A549 (cell line): ENCODE measurements around the gene APOH.

ENCODE experiments used
- CHD2 ChIP-seq: fragments of 150-350 bp; IDR thresholded peaks from 2 replicates; pipeline ENCODE4 v1.6.1; 2014; ENCODE audit warnings: low read length; ENCODE audit not compliant: partially characterized antibody
- FOSL2 ChIP-seq, 2 experiments: fragments of 450-650 bp in 1 of 2; fragments of >200 bp in 1 of 2; sonication (Bioruptor Twin) in 1 of 2; formaldehyde crosslinking; IDR thresholded peaks; 2 replicates each; pipeline versions ENCODE4 v1.5.0 to v1.6.1; 2016 to 2020; ENCODE audit warnings: mild to moderate bottlenecking in 1 of 2, moderate library complexity in 1 of 2
- HOXA7 ChIP-seq: fragments of 250-450 bp; sonication (Bioruptor Pico); IDR thresholded peaks from 2 replicates; pipeline ENCODE4 v1.5.0; 2020; ENCODE audit warnings: mild to moderate bottlenecking, moderate library complexity
- PHF8 ChIP-seq: fragments of 200-600 bp; sonication (generic); IDR thresholded peaks from 2 replicates; pipeline ENCODE4 v1.6.1; 2016; ENCODE audit warnings: low read depth, mild to moderate bottlenecking, antibody characterized with exemption, moderate library complexity, borderline replicate concordance
- POLR2AphosphoS2 ChIP-seq: conservative IDR thresholded peaks from 2 replicates; pipeline ENCODE4 v1.6.1; 2012; ENCODE audit warnings: low read length, improper control_type of control experiment, inconsistent platforms
- RFX5 ChIP-seq: fragments of 450-650 bp; IDR thresholded peaks from 2 replicates; pipeline ENCODE4 v1.7.1; 2014; ENCODE audit warnings: antibody characterized with exemption, mild to moderate bottlenecking, moderate library complexity
- SMC3 ChIP-seq: fragments of >200 bp; sonication (Bioruptor Twin); formaldehyde crosslinking; IDR thresholded peaks from 3 replicates; pipeline ENCODE4 v1.6.1; 2018; ENCODE audit warnings: inconsistent platforms
- ZFP36 ChIP-seq: fragments of 450-650 bp; IDR thresholded peaks from 2 replicates; pipeline ENCODE4 v1.6.1; 2014; ENCODE audit warnings: borderline replicate concordance; ENCODE audit not compliant: partially characterized antibody
- TF ChIP-seq, protein P1 (sequence below): fragments of >200 bp; sonication (Bioruptor Twin); formaldehyde crosslinking; IDR thresholded peaks from 3 replicates; pipeline ENCODE4 v1.5.1; 2016
- TF ChIP-seq, protein P2 (sequence below): IDR thresholded peaks from 2 replicates; pipeline ENCODE4 v1.6.1; 2012
- TF ChIP-seq, protein P3 (sequence below): fragments of 450-650 bp; IDR thresholded peaks from 2 replicates; pipeline ENCODE4 v1.6.1; 2014; ENCODE audit warnings: antibody characterized with exemption
- TF ChIP-seq, protein P4 (sequence below): fragments of 200-600 bp; sonication (generic); IDR thresholded peaks from 2 replicates; pipeline ENCODE4 v1.6.1; 2016; ENCODE audit warnings: antibody characterized with exemption, mild to moderate bottlenecking, moderate library complexity

DNA sequence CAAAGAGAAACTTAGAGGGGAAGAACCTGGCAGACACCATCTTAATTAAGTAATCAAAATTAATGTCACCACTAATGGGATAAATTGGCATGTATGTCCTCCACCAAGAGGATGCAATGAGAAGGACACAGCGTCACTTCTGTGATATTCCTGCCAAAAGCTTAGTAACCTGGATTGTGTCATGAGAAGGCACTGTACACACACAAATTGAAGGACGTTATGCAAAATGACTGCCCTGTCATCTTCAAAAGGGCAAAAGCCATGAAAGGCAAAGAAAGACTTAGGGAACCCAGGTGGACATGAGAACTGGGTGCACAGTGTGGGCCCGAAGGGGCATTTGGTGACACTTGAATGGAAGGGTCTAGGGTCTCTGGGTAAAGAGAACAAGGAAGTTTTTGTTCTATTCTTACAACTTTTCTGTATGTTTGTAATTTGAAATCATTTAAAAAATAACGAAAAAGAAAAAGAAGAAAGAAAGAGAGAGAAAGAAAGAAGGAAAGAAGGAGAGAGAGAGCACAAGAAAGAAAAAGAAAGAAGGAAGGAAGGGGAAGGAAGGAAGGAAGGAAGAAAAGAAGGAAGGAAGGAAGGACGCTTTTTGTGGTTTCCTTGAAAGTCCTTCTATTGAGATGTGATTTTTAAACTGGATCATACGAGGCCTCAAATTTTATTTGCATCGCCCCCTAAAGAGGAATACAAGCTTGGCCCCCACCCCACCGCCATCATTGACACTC, 4.0 kb upstream of the APOH start:
- TF ChIP-seq, protein P1, sequence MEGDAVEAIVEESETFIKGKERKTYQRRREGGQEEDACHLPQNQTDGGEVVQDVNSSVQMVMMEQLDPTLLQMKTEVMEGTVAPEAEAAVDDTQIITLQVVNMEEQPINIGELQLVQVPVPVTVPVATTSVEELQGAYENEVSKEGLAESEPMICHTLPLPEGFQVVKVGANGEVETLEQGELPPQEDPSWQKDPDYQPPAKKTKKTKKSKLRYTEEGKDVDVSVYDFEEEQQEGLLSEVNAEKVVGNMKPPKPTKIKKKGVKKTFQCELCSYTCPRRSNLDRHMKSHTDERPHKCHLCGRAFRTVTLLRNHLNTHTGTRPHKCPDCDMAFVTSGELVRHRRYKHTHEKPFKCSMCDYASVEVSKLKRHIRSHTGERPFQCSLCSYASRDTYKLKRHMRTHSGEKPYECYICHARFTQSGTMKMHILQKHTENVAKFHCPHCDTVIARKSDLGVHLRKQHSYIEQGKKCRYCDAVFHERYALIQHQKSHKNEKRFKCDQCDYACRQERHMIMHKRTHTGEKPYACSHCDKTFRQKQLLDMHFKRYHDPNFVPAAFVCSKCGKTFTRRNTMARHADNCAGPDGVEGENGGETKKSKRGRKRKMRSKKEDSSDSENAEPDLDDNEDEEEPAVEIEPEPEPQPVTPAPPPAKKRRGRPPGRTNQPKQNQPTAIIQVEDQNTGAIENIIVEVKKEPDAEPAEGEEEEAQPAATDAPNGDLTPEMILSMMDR: no peak
- TF ChIP-seq, protein P2, sequence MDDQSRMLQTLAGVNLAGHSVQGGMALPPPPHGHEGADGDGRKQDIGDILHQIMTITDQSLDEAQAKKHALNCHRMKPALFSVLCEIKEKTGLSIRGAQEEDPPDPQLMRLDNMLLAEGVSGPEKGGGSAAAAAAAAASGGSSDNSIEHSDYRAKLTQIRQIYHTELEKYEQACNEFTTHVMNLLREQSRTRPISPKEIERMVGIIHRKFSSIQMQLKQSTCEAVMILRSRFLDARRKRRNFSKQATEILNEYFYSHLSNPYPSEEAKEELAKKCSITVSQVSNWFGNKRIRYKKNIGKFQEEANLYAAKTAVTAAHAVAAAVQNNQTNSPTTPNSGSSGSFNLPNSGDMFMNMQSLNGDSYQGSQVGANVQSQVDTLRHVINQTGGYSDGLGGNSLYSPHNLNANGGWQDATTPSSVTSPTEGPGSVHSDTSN: no peak
- TF ChIP-seq ZFP36 (no peak), PHF8 (no peak), HOXA7 (CRISPR knock-in tag) (no peak), SMC3 (no peak), CHD2 (no peak), POLR2AphosphoS2 (no peak), FOSL2 (IDR thresholded peaks at IDR 0.05) (no peak), FOSL2 (CRISPR knock-in tag; IDR thresholded peaks at IDR 0.05) (no peak), RFX5 (no peak)
- TF ChIP-seq, protein P3, sequence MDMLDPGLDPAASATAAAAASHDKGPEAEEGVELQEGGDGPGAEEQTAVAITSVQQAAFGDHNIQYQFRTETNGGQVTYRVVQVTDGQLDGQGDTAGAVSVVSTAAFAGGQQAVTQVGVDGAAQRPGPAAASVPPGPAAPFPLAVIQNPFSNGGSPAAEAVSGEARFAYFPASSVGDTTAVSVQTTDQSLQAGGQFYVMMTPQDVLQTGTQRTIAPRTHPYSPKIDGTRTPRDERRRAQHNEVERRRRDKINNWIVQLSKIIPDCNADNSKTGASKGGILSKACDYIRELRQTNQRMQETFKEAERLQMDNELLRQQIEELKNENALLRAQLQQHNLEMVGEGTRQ: no peak
- TF ChIP-seq, protein P4, sequence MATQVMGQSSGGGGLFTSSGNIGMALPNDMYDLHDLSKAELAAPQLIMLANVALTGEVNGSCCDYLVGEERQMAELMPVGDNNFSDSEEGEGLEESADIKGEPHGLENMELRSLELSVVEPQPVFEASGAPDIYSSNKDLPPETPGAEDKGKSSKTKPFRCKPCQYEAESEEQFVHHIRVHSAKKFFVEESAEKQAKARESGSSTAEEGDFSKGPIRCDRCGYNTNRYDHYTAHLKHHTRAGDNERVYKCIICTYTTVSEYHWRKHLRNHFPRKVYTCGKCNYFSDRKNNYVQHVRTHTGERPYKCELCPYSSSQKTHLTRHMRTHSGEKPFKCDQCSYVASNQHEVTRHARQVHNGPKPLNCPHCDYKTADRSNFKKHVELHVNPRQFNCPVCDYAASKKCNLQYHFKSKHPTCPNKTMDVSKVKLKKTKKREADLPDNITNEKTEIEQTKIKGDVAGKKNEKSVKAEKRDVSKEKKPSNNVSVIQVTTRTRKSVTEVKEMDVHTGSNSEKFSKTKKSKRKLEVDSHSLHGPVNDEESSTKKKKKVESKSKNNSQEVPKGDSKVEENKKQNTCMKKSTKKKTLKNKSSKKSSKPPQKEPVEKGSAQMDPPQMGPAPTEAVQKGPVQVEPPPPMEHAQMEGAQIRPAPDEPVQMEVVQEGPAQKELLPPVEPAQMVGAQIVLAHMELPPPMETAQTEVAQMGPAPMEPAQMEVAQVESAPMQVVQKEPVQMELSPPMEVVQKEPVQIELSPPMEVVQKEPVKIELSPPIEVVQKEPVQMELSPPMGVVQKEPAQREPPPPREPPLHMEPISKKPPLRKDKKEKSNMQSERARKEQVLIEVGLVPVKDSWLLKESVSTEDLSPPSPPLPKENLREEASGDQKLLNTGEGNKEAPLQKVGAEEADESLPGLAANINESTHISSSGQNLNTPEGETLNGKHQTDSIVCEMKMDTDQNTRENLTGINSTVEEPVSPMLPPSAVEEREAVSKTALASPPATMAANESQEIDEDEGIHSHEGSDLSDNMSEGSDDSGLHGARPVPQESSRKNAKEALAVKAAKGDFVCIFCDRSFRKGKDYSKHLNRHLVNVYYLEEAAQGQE: no peak
